Measurements from ENCODE around the gene AUTS2. TPM values are rescaled to one million over a fixed set of nuclear protein-coding genes. Genes with fewer than 3 reads are reported as not detected.

AUTS2 gene
- total and polyA plus RNA-seq, 2 experiments from 2014 or later, result 32.0 to 91.0 TPM

DNA sequence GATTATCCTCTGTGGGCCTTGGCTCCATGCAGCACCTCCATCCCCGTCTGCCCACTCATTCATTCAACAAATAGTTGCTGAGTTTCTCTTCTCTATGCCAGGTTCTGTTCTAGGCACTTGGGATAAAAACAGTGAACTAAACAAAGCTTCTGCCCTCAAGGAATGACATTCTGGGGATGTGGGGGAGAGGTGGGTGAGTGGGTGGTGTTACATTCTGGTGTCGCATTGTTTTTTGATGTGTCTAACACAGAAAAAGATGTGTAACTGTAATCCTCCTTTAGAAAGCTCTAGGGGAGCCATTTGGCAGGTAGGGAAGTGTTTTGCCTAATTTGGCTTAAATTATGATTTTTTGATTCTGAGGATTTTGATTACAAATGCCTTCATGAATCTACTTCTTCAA, 21.4 kb downstream of the AUTS2 start:
- Histone ChIP-seq H3K4me1 (ENCODE audit: insufficient read depth) (peaks cover 44% of the 10 kb centered on the region), H4K20me1 (replicated peaks; ENCODE audit: insufficient read depth) (peaks cover 70% of the 10 kb centered on the region)

More for the DNA sequence above, 21.4 kb downstream of the AUTS2 start:
- no peaks in the 10 kb centered on the region for H3F3A ChIP-seq (replicated peaks; ENCODE audit: low read depth)
- no peak overlapping the region for H2AFZ ChIP-seq
- H3K9me3 Mint-ChIP-seq, result no peaks in the 10 kb centered on the region
- H3K27ac Mint-ChIP-seq, result no peak overlapping the region
- H3K9me2 ChIP-seq (ENCODE audit: insufficient read depth), result no peaks in the 10 kb centered on the region
- no peak overlapping the region for H3K4me3 Mint-ChIP-seq
- H3K4me2 ChIP-seq, result no peak overlapping the region
- H3K79me2 ChIP-seq (replicated peaks; ENCODE audit: insufficient read depth), result peaks cover 9% of the 10 kb centered on the region
- no peak overlapping the region for H3K27ac ChIP-seq (ENCODE audit: low read depth)
- peaks cover 100% of the 10 kb centered on the region for H3K27me3 ChIP-seq (ENCODE audit: insufficient read depth)
- no peaks in the 10 kb centered on the region for H3K36me3 ChIP-seq (ENCODE audit: insufficient read depth)
- DNase-seq (ENCODE audit: low spot score) (no peak), ATAC-seq (no peak)
- H3K36me3 Mint-ChIP-seq (ENCODE audit: low read depth), result no peaks in the 10 kb centered on the region
- H3K4me3 ChIP-seq, result no peak overlapping the region
- TF ChIP-seq REST (IDR thresholded peaks at IDR 0.05; ENCODE audit: unreplicated experiment), result no peak
- TF ChIP-seq EZH2phosphoT487 (IDR thresholded peaks at IDR 0.05; ENCODE audit: unreplicated experiment), result no peak
- no peak for TF ChIP-seq JUNB (IDR thresholded peaks at IDR 0.05; ENCODE audit: unreplicated experiment)
- TF ChIP-seq, protein P1, sequence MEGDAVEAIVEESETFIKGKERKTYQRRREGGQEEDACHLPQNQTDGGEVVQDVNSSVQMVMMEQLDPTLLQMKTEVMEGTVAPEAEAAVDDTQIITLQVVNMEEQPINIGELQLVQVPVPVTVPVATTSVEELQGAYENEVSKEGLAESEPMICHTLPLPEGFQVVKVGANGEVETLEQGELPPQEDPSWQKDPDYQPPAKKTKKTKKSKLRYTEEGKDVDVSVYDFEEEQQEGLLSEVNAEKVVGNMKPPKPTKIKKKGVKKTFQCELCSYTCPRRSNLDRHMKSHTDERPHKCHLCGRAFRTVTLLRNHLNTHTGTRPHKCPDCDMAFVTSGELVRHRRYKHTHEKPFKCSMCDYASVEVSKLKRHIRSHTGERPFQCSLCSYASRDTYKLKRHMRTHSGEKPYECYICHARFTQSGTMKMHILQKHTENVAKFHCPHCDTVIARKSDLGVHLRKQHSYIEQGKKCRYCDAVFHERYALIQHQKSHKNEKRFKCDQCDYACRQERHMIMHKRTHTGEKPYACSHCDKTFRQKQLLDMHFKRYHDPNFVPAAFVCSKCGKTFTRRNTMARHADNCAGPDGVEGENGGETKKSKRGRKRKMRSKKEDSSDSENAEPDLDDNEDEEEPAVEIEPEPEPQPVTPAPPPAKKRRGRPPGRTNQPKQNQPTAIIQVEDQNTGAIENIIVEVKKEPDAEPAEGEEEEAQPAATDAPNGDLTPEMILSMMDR (conservative IDR thresholded peaks at IDR 0.05; ENCODE audit: low read depth in 2 of 2), result no peak
- TF ChIP-seq ZNF331 (CRISPR knock-in tag; IDR thresholded peaks at IDR 0.05; ENCODE audit: low read depth), result no peak
- TF ChIP-seq STAT1 (IDR thresholded peaks at IDR 0.05; ENCODE audit: unreplicated experiment), result no peak
- TF ChIP-seq ZNF114 (CRISPR knock-in tag; IDR thresholded peaks at IDR 0.05), result no peak
- TF ChIP-seq CREB1 (CRISPR knock-in tag; IDR thresholded peaks at IDR 0.05; ENCODE audit: low read depth), result no peak
- TF ChIP-seq, protein P2, sequence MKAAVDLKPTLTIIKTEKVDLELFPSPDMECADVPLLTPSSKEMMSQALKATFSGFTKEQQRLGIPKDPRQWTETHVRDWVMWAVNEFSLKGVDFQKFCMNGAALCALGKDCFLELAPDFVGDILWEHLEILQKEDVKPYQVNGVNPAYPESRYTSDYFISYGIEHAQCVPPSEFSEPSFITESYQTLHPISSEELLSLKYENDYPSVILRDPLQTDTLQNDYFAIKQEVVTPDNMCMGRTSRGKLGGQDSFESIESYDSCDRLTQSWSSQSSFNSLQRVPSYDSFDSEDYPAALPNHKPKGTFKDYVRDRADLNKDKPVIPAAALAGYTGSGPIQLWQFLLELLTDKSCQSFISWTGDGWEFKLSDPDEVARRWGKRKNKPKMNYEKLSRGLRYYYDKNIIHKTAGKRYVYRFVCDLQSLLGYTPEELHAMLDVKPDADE (IDR thresholded peaks at IDR 0.05), result no peak
- no peak for TF ChIP-seq EZH2 (IDR thresholded peaks at IDR 0.05; ENCODE audit: low read depth, unreplicated experiment)
- TF ChIP-seq, protein P3, sequence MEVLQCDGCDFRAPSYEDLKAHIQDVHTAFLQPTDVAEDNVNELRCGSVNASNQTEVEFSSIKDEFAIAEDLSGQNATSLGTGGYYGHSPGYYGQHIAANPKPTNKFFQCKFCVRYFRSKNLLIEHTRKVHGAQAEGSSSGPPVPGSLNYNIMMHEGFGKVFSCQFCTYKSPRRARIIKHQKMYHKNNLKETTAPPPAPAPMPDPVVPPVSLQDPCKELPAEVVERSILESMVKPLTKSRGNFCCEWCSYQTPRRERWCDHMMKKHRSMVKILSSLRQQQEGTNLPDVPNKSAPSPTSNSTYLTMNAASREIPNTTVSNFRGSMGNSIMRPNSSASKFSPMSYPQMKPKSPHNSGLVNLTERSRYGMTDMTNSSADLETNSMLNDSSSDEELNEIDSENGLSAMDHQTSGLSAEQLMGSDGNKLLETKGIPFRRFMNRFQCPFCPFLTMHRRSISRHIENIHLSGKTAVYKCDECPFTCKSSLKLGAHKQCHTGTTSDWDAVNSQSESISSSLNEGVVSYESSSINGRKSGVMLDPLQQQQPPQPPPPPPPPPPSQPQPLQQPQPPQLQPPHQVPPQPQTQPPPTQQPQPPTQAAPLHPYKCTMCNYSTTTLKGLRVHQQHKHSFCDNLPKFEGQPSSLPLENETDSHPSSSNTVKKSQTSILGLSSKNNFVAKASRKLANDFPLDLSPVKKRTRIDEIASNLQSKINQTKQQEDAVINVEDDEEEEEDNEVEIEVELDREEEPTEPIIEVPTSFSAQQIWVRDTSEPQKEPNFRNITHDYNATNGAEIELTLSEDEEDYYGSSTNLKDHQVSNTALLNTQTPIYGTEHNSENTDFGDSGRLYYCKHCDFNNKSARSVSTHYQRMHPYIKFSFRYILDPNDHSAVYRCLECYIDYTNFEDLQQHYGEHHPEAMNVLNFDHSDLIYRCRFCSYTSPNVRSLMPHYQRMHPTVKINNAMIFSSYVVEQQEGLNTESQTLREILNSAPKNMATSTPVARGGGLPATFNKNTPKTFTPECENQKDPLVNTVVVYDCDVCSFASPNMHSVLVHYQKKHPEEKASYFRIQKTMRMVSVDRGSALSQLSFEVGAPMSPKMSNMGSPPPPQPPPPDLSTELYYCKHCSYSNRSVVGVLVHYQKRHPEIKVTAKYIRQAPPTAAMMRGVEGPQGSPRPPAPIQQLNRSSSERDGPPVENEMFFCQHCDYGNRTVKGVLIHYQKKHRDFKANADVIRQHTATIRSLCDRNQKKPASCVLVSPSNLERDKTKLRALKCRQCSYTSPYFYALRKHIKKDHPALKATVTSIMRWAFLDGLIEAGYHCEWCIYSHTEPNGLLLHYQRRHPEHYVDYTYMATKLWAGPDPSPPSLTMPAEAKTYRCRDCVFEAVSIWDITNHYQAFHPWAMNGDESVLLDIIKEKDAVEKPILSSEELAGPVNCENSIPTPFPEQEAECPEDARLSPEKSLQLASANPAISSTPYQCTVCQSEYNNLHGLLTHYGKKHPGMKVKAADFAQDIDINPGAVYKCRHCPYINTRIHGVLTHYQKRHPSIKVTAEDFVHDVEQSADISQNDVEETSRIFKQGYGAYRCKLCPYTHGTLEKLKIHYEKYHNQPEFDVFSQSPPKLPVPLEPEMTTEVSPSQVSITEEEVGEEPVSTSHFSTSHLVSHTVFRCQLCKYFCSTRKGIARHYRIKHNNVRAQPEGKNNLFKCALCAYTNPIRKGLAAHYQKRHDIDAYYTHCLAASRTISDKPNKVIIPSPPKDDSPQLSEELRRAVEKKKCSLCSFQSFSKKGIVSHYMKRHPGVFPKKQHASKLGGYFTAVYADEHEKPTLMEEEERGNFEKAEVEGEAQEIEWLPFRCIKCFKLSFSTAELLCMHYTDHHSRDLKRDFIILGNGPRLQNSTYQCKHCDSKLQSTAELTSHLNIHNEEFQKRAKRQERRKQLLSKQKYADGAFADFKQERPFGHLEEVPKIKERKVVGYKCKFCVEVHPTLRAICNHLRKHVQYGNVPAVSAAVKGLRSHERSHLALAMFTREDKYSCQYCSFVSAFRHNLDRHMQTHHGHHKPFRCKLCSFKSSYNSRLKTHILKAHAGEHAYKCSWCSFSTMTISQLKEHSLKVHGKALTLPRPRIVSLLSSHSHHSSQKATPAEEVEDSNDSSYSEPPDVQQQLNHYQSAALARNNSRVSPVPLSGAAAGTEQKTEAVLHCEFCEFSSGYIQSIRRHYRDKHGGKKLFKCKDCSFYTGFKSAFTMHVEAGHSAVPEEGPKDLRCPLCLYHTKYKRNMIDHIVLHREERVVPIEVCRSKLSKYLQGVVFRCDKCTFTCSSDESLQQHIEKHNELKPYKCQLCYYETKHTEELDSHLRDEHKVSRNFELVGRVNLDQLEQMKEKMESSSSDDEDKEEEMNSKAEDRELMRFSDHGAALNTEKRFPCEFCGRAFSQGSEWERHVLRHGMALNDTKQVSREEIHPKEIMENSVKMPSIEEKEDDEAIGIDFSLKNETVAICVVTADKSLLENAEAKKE (CRISPR knock-in tag; IDR thresholded peaks at IDR 0.05), result no peak
- no peak for TF ChIP-seq NANOG (IDR thresholded peaks at IDR 0.05; ENCODE audit: borderline replicate concordance)
- no peak for TF ChIP-seq POLR2AphosphoS5 (IDR thresholded peaks at IDR 0.05; ENCODE audit: low read depth)
- H3K27me3 Mint-ChIP-seq (ENCODE audit: insufficient read depth, low read depth, poor library complexity), result peaks cover 100% of the 10 kb centered on the region
- H3K4me1 Mint-ChIP-seq, result peaks cover 44% of the 10 kb centered on the region

Measured in GM23338 (cell line).